PC-3 (cell line): ENCODE data around the gene FOSB. TPM values are rescaled to one million over a fixed set of nuclear protein-coding genes. Genes with fewer than 3 reads are reported as not detected.

ENCODE experiments used
- ATAC-seq: fragments of 200-7000 bp; cut with Tn5 transposase; 2 replicates; pipeline ENCODE4 v1.9.1; 2020; ENCODE audit warnings: mild to moderate bottlenecking, moderate library complexity
- BruUV-seq: library from RNA; stranded (reverse); fragments of 400-500 nt; replicated peaks from 2 replicates; lab custom pipeline; 2021; lab: Mats Ljungman, UMichigan
- CTCF ChIA-PET: fragments of 300-600 bp; sonication (Branson Sonifier 250); formaldehyde crosslinking; loops from one replicate; lab custom pipeline; 2022; ENCODE audit warnings: antibody characterized with exemption; lab: Charles Lee
- POLR2A ChIA-PET: fragments of 300-600 bp; sonication (Branson Sonifier 250); formaldehyde crosslinking; loops from one replicate; lab custom pipeline; 2022; ENCODE audit warnings: antibody characterized with exemption; ENCODE audit not compliant: unreplicated experiment; lab: Charles Lee
- DNase-seq: peaks from one replicate; pipeline ENCODE4 v3.0.0-alpha.2; 2015
- H2AFZ ChIP-seq: fragments of 300-600 bp; sonication (generic); 2 replicates; pipeline ENCODE4 v1.6.0; 2016; ENCODE audit warnings: antibody characterized with exemption, low read length
- H3F3A ChIP-seq: fragments of 300-600 bp; sonication (generic); one replicate; pipeline ENCODE4 v1.6.0; 2017; ENCODE audit warnings: antibody characterized with exemption, low read length, control low read depth, mild to moderate bottlenecking; ENCODE audit not compliant: unreplicated experiment
- H3K27ac ChIP-seq: fragments of 300-600 bp; sonication (generic); 2 replicates; pipeline ENCODE4 v1.5.1; 2016; ENCODE audit warnings: mild to moderate bottlenecking, low read length
- H3K27me3 ChIP-seq: fragments of 300-600 bp; sonication (generic); 2 replicates; pipeline ENCODE4 v1.6.1; 2016; ENCODE audit warnings: low read length, mixed read lengths
- H3K36me3 ChIP-seq: fragments of 300-600 bp; sonication (generic); 2 replicates; pipeline ENCODE4 v1.6.1; 2016; ENCODE audit warnings: low read depth, mixed run types, low read length, mixed read lengths
- H3K4me1 ChIP-seq: fragments of 300-600 bp; sonication (generic); 2 replicates; pipeline ENCODE4 v1.5.1; 2016; ENCODE audit warnings: low read length; ENCODE audit not compliant: insufficient read depth
- H3K4me2 ChIP-seq: fragments of 300-600 bp; sonication (generic); 2 replicates; pipeline ENCODE4 v1.6.0; 2016; ENCODE audit warnings: low read length
- H3K4me3 ChIP-seq: fragments of 300-600 bp; sonication (generic); 2 replicates; pipeline ENCODE4 v1.5.1; 2016; ENCODE audit warnings: mild to moderate bottlenecking, low read length, mixed read lengths
- H3K79me2 ChIP-seq: fragments of 300-600 bp; sonication (generic); 2 replicates; pipeline ENCODE4 v1.6.1; 2017; ENCODE audit warnings: low read length, mixed read lengths
- H3K9ac ChIP-seq: fragments of 300-600 bp; sonication (generic); 2 replicates; pipeline ENCODE4 v1.6.0; 2016; ENCODE audit warnings: mild to moderate bottlenecking, low read length
- H3K9me2 ChIP-seq: fragments of 300-600 bp; sonication (generic); replicated peaks from 2 replicates; pipeline ENCODE4 v1.6.1; 2016; ENCODE audit warnings: mixed run types, low read length, mixed read lengths
- H3K9me3 ChIP-seq: fragments of 300-600 bp; sonication (generic); 2 replicates; pipeline ENCODE4 v1.6.1; 2016; ENCODE audit warnings: low read length, mixed read lengths
- H4K20me1 ChIP-seq: fragments of 300-600 bp; sonication (generic); 2 replicates; pipeline ENCODE4 v1.6.1; 2016; ENCODE audit warnings: low read length, mixed read lengths
- EZH2 ChIP-seq: fragments of 300-600 bp; sonication (generic); IDR thresholded peaks from one replicate; pipeline ENCODE4 v1.6.1; 2017; ENCODE audit warnings: antibody characterized with exemption, mild to moderate bottlenecking, low read length; ENCODE audit not compliant: unreplicated experiment
- EZH2phosphoT487 ChIP-seq: fragments of 300-600 bp; sonication (generic); IDR thresholded peaks from 2 replicates; pipeline ENCODE4 v1.6.1; 2018; ENCODE audit warnings: mild to moderate bottlenecking, antibody characterized with exemption, low read length, borderline replicate concordance
- intact Hi-C: fragments of 100-400 bp; cut with micrococcal nuclease; formaldehyde crosslinking; loops from 2 replicates; pipeline ENCODE4 v1.9.0; 2023
- total RNA-seq: library from RNA; depleted of rRNA; stranded (reverse); fragments of >200 nt; gene quantifications from 2 replicates; pipeline ENCODE4 v1.2.3, GENCODE V29; 2014
- TF ChIP-seq, protein P1 (sequence below): fragments of 300-600 bp; sonication (generic); conservative IDR thresholded peaks from 2 replicates; pipeline ENCODE4 v1.5.1; 2017; ENCODE audit warnings: antibody characterized with exemption, low read depth, mild to moderate bottlenecking, low read length

Gene FOSB
- total RNA-seq, 1 experiment from 2014 or later = 35.8 TPM

DNA sequence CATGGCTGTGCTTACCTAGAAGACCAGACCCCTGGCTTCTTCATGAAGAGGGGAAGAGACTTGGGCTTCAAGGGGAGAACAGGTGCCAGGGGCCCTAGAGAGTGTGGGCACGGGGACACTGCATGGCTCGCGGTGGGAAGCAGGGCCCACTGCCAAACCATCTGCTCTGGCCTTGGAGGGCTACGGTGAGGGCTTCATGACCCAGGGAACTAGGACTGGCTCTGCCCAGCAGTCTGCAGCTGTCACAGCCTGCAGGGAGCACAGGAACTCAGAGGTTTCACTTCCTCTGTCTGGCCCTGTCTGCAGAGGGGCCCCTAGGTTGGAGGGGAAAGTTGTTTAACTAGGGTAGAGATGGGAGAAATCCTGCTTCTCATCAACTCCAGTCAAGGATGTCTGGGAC, 48.4 kb upstream of the FOSB start:
- peaks cover 13% of the 10 kb centered on the region for H3K4me1 ChIP-seq
- TF ChIP-seq, protein P1, sequence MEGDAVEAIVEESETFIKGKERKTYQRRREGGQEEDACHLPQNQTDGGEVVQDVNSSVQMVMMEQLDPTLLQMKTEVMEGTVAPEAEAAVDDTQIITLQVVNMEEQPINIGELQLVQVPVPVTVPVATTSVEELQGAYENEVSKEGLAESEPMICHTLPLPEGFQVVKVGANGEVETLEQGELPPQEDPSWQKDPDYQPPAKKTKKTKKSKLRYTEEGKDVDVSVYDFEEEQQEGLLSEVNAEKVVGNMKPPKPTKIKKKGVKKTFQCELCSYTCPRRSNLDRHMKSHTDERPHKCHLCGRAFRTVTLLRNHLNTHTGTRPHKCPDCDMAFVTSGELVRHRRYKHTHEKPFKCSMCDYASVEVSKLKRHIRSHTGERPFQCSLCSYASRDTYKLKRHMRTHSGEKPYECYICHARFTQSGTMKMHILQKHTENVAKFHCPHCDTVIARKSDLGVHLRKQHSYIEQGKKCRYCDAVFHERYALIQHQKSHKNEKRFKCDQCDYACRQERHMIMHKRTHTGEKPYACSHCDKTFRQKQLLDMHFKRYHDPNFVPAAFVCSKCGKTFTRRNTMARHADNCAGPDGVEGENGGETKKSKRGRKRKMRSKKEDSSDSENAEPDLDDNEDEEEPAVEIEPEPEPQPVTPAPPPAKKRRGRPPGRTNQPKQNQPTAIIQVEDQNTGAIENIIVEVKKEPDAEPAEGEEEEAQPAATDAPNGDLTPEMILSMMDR = no peak
- no peak for TF ChIP-seq EZH2phosphoT487
- TF ChIP-seq EZH2 = no peak
- H3K4me2 ChIP-seq = no peak overlapping the region
- no peak for DNase-seq
- no peak overlapping the region for H2AFZ ChIP-seq
- no peaks in the 10 kb centered on the region for H3K9me3 ChIP-seq
- intact Hi-C loops = no loop called here
- ChIA-PET CTCF (no interaction called here), POLR2A (no interaction called here)
- H3K27me3 ChIP-seq = no peaks in the 10 kb centered on the region
- no peaks in the 10 kb centered on the region for H4K20me1 ChIP-seq
- H3K9ac ChIP-seq = no peak overlapping the region
- H3F3A ChIP-seq = no peaks in the 10 kb centered on the region
- no peak for ATAC-seq
- H3K36me3 ChIP-seq = no peaks in the 10 kb centered on the region
- H3K79me2 ChIP-seq = peaks cover 13% of the 10 kb centered on the region
- H3K27ac ChIP-seq = no peak overlapping the region
- BruUV-seq = no TSS peak
- H3K4me3 ChIP-seq = no peak overlapping the region
- H3K9me2 ChIP-seq = no peaks in the 10 kb centered on the region

DNA sequence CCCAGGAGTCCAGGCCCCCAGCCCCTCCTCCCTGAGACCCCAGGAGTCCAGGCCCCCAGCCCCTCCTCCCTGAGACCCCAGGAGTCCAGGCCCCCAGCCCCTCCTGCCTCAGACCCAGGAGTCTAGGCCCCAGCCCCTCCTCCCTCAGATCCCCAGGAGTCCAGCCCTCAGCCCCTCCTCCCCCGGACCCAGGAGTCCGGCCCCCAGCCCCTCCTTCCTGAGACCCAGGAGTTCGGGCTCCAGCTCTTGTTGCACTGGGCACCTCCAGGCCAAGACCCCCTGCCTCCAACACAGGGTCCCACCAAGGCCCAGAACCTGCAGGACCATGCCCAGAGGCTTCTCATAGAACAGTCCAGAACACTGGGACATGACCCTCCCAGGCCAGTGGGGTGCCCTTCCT, 47.9 kb upstream of the FOSB start:
- intact Hi-C loops = no loop called here
- BruUV-seq = no TSS peak
- ATAC-seq (no peak), DNase-seq (no peak)
- CTCF ChIA-PET = no interaction called here
- H4K20me1 ChIP-seq = no peaks in the 10 kb centered on the region
- H3F3A ChIP-seq = no peaks in the 10 kb centered on the region
- H3K79me2 ChIP-seq = peaks cover 13% of the 10 kb centered on the region
- H3K9me2 ChIP-seq = no peaks in the 10 kb centered on the region
- no peaks in the 10 kb centered on the region for H3K27me3 ChIP-seq
- no peak overlapping the region for H3K4me3 ChIP-seq
- H3K4me1 ChIP-seq = peaks cover 17% of the 10 kb centered on the region
- H3K36me3 ChIP-seq = no peaks in the 10 kb centered on the region
- no peaks in the 10 kb centered on the region for H3K9me3 ChIP-seq
- no peak overlapping the region for H3K4me2 ChIP-seq
- H3K27ac ChIP-seq = no peak overlapping the region
- TF ChIP-seq, protein P1 = no peak
- TF ChIP-seq EZH2phosphoT487 = no peak
- no peak for TF ChIP-seq EZH2
- POLR2A ChIA-PET = no interaction called here
- H3K9ac ChIP-seq = no peak overlapping the region
- H2AFZ ChIP-seq = no peak overlapping the region

GRCh38 chr19:45420356-45420755, 47.4 kb upstream of the FOSB start:
- H3K9me2 ChIP-seq = no peaks in the 10 kb centered on the region
- POLR2A ChIA-PET = no interaction called here
- H3K79me2 ChIP-seq = peaks cover 13% of the 10 kb centered on the region
- no peaks in the 10 kb centered on the region for H4K20me1 ChIP-seq
- no peaks in the 10 kb centered on the region for H3K27me3 ChIP-seq
- no peak for DNase-seq
- H3K4me3 ChIP-seq = no peak overlapping the region
- no peak overlapping the region for H2AFZ ChIP-seq
- H3F3A ChIP-seq = peaks cover 3% of the 10 kb centered on the region
- H3K36me3 ChIP-seq = no peaks in the 10 kb centered on the region
- intact Hi-C loops = no loop called here
- no peak overlapping the region for H3K27ac ChIP-seq
- no peaks in the 10 kb centered on the region for H3K9me3 ChIP-seq
- peaks cover 21% of the 10 kb centered on the region for H3K4me1 ChIP-seq
- TF ChIP-seq, protein P1 = no peak
- TF ChIP-seq EZH2 (no peak), EZH2phosphoT487 (no peak)
- ATAC-seq = no peak
- CTCF ChIA-PET = no interaction called here
- H3K9ac ChIP-seq = no peak overlapping the region
- no peak overlapping the region for H3K4me2 ChIP-seq
- no TSS peak for BruUV-seq
